HUES6 (cell line): ENCODE data around the gene TEX13D.

Experiments used
- H3K27ac ChIP-seq: 2 replicates; pipeline ENCODE4 v1.7.0; 2013; ENCODE audit warnings: low read depth, mild to moderate bottlenecking, low read length, inconsistent platforms
- H3K27me3 ChIP-seq: 2 replicates; pipeline ENCODE4 v1.6.1; 2013; ENCODE audit warnings: low read length; ENCODE audit not compliant: control insufficient read depth, insufficient read depth
- H3K36me3 ChIP-seq: 2 replicates; pipeline ENCODE4 v1.6.1; 2013; ENCODE audit warnings: low read length; ENCODE audit not compliant: control insufficient read depth, insufficient read depth
- H3K4me1 ChIP-seq: 2 replicates; pipeline ENCODE4 v1.6.1; 2013; ENCODE audit warnings: low read length; ENCODE audit not compliant: control insufficient read depth, insufficient read depth
- H3K4me3 ChIP-seq: 2 replicates; pipeline ENCODE4 v1.5.1; 2013; ENCODE audit warnings: low read depth, low read length
- H3K9ac ChIP-seq: one replicate; pipeline ENCODE4 v1.6.1; 2013; ENCODE audit warnings: mild to moderate bottlenecking, low read length
- H3K9me3 ChIP-seq: 2 replicates; pipeline ENCODE4 v1.6.1; 2013; ENCODE audit warnings: low read depth, low read length; ENCODE audit not compliant: control insufficient read depth, insufficient read depth

The TEX13D gene

GRCh38 chrX:124348885-124349453 is 16.5 kb downstream of the TEX13D start:
- H3K9me3 ChIP-seq, result no peaks in the 10 kb centered on the region
- no peak overlapping the region for H3K9ac ChIP-seq
- no peak overlapping the region for H3K4me3 ChIP-seq
- no peaks in the 10 kb centered on the region for H3K36me3 ChIP-seq
- H3K27me3 ChIP-seq, result no peaks in the 10 kb centered on the region; the same call in 1 of the 2 replicates
- no peak overlapping the region for H3K27ac ChIP-seq
- H3K4me1 ChIP-seq, result peaks cover 4% of the 10 kb centered on the region

GRCh38 chrX:124354648-124355047 is 22.2 kb downstream of the TEX13D start:
- H3K27ac ChIP-seq, result no peak overlapping the region
- no peak overlapping the region for H3K9ac ChIP-seq
- no peaks in the 10 kb centered on the region for H3K36me3 ChIP-seq
- no peaks in the 10 kb centered on the region for H3K9me3 ChIP-seq
- no peak overlapping the region for H3K4me3 ChIP-seq
- no peaks in the 10 kb centered on the region; the same call in 1 of the 2 replicates for H3K27me3 ChIP-seq
- H3K4me1 ChIP-seq, result no peaks in the 10 kb centered on the region

GRCh38 chrX:124358800-124359383 is 26.4 kb downstream of the TEX13D start:
- Histone ChIP-seq H3K27me3 (no peaks in the 10 kb centered on the region; the same call in 1 of the 2 replicates), H3K27ac (no peak overlapping the region), H3K9ac (no peak overlapping the region), H3K9me3 (no peaks in the 10 kb centered on the region), H3K4me1 (no peaks in the 10 kb centered on the region), H3K4me3 (no peak overlapping the region), H3K36me3 (no peaks in the 10 kb centered on the region)

DNA sequence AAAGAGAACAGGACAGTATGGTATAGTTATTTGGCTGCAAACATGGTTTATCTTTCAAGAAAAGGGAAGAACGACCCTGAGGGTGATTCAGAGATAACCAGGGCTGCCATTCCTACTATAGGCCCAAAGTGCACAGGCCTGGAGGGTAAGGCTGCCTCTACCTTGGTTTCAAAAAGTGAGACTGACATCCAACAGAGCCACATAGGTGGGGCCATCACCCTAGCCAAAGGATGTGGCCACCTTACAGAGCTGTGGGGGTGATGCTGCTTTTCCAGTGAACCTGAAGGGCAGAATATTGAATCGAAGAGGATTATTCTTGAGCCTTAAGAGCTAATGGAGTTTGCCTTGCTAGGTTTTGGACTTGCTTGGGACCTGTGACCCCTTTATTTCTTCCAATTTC is 29.6 kb downstream of the TEX13D start:
- no peak overlapping the region for H3K9ac ChIP-seq
- no peak overlapping the region for H3K27ac ChIP-seq
- no peak overlapping the region for H3K4me3 ChIP-seq
- no peaks in the 10 kb centered on the region for H3K4me1 ChIP-seq
- no peaks in the 10 kb centered on the region for H3K36me3 ChIP-seq
- no peaks in the 10 kb centered on the region for H3K9me3 ChIP-seq
- H3K27me3 ChIP-seq, result no peaks in the 10 kb centered on the region; the same call in 1 of the 2 replicates

GRCh38 chrX:124362761-124363160 is 30.3 kb downstream of the TEX13D start:
- H3K4me1 ChIP-seq, result no peaks in the 10 kb centered on the region
- no peak overlapping the region for H3K4me3 ChIP-seq
- H3K9ac ChIP-seq, result no peak overlapping the region
- no peaks in the 10 kb centered on the region; the same call in 1 of the 2 replicates for H3K27me3 ChIP-seq
- H3K9me3 ChIP-seq, result no peaks in the 10 kb centered on the region
- H3K27ac ChIP-seq, result no peak overlapping the region
- no peaks in the 10 kb centered on the region for H3K36me3 ChIP-seq

DNA sequence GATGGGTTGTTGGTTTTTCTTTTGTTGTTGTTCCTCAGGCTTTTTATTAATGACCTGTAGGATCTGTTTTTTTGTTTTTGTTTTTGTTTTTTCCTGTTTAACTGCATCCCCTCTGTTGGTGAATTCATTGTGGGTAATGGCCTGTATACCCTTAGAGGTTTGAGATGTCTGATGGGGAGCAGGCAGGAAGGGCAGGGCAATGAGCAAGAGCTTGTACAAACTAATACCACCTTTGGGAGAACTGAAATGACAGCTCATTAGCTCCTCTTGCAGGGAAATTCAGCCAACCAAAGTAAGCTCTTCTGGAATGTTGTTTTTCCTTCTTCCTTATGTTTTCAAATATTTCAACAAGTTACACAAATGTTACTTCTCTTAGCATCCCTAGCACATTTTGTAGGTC is 37.3 kb downstream of the TEX13D start:
- Histone ChIP-seq H3K9ac (no peak overlapping the region), H3K27me3 (no peaks in the 10 kb centered on the region), H3K27ac (no peak overlapping the region), H3K9me3 (no peaks in the 10 kb centered on the region), H3K4me1 (no peaks in the 10 kb centered on the region), H3K36me3 (no peaks in the 10 kb centered on the region), H3K4me3 (no peak overlapping the region)

GRCh38 chrX:124373348-124373747 is 40.9 kb downstream of the TEX13D start:
- H3K4me3 ChIP-seq, result no peak overlapping the region
- no peaks in the 10 kb centered on the region for H3K36me3 ChIP-seq
- no peaks in the 10 kb centered on the region for H3K4me1 ChIP-seq
- no peak overlapping the region for H3K9ac ChIP-seq
- no peak overlapping the region for H3K27ac ChIP-seq
- H3K9me3 ChIP-seq, result no peaks in the 10 kb centered on the region
- no peaks in the 10 kb centered on the region; the same call in 1 of the 2 replicates for H3K27me3 ChIP-seq

GRCh38 chrX:124378643-124379042 is 46.2 kb downstream of the TEX13D start:
- H3K4me1 ChIP-seq, result peaks cover 3% of the 10 kb centered on the region; the same call in 1 of the 2 replicates
- H3K9me3 ChIP-seq, result no peaks in the 10 kb centered on the region
- H3K27ac ChIP-seq, result no peak overlapping the region
- no peaks in the 10 kb centered on the region for H3K36me3 ChIP-seq
- no peak overlapping the region for H3K9ac ChIP-seq
- H3K4me3 ChIP-seq, result no peak overlapping the region
- H3K27me3 ChIP-seq, result no peaks in the 10 kb centered on the region; the same call in 1 of the 2 replicates

DNA sequence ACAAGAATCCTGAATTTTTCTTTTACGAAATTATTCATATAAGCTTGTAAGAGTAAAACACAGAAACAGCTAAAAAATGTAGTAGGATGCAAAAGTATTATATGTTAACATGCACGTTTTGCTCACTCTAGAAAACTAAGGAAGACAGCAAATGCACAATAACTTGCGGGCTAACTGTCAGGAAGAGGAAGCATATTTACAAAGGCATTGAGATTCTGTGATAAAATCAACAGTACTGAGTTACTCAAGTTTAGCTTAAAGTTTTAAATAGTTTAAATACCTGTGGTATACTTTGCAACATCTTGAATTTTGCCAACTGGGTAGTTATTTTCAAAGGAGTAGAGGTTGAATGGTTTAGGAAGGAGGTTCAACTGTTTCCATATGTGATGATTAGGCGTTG is 50.9 kb downstream of the TEX13D start:
- Histone ChIP-seq H3K27ac (no peak overlapping the region), H3K36me3 (no peaks in the 10 kb centered on the region), H3K27me3 (no peaks in the 10 kb centered on the region; the same call in 1 of the 2 replicates), H3K4me1 (peaks cover 3% of the 10 kb centered on the region; the same call in 1 of the 2 replicates), H3K9me3 (no peaks in the 10 kb centered on the region), H3K9ac (no peak overlapping the region), H3K4me3 (no peak overlapping the region)

DNA sequence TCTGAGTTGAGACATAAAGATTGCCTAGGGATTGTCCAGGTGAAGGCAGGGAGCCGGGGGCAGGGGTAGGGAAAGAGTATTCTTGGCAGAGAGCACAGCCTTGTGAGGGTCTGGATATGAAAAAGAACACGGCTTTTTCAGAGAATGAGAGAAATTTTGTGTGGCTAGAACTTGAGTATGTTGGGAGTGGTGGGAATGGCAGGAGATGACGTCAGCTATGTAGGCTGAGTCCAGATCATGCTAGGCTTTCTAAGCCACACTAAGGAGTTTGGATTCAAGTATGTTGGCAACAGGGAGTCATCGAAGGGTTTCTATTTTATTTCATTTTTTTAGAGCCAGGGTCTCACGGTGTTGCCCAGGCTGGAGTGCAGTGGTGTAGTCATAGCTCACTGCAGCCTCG is 53.9 kb downstream of the TEX13D start:
- H3K9me3 ChIP-seq, result no peaks in the 10 kb centered on the region
- H3K27ac ChIP-seq, result no peak overlapping the region
- H3K36me3 ChIP-seq, result no peaks in the 10 kb centered on the region
- no peaks in the 10 kb centered on the region; the same call in 1 of the 2 replicates for H3K27me3 ChIP-seq
- no peaks in the 10 kb centered on the region for H3K4me1 ChIP-seq
- no peak overlapping the region for H3K4me3 ChIP-seq
- H3K9ac ChIP-seq, result no peak overlapping the region
